ENCODE results near the gene NAA38.

DNA sequence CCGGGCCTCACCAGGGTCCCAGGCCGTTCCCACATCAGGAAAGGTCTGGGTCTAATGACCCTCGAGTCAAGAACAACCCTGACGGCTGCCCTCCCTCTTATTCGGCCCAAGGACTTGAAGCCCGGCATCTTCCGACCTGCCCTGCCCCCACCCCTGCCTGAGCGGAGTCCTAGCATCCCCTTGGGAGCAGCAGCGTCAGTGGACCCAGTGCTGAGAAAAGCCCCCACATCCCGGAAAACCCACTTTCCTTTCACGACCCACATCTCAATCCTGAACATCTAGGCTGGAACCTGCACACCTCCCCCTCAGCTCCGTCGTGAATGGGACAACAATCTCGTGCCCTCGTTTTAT, 1.7 kb downstream of the NAA38 start:
- TF ChIP-seq POLR2A (IDR thresholded peaks at IDR 0.05; ENCODE audit: low read length) = no peak
- TF ChIP-seq GATA1 (IDR thresholded peaks at IDR 0.05; ENCODE audit: low read depth, low read length) = no peak
